ENCODE data around the gene TPP2. TPM values are rescaled to one million over a fixed set of nuclear protein-coding genes. Genes with fewer than 3 reads are reported as not detected.

The TPP2 gene
- total RNA-seq, 1 experiment from 2014 or later, result 68.3 TPM

DNA sequence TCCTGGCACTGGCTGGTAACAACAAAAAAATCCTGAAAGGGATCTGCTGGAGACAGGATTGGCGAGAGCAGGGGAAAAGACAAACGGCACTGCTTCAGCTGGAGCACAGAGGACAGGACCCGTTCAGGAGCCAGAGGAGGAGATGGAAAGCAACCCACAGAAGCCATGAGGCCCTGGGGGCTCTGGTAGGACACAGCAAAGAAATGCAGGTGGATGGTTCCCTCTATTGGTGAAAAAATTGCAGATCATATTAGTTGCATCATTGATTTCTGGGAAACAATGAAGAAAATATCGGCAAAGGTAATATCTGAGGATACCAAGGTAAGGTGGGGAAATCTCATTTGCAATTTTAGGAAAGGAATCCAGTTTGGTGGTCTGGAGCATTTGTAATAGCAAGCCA, 25.7 kb upstream of the TPP2 start:
- DNase-seq (ENCODE audit: low spot score) (peak; percentile 18), ATAC-seq (peak; percentile 89)
- no peaks in the 10 kb centered on the region for H3K36me3 Mint-ChIP-seq
- H3K27me3 Mint-ChIP-seq (ENCODE audit: low read depth), result no peaks in the 10 kb centered on the region
- CTCF ChIA-PET, result interaction anchor here (0.8 to 1.9 kb wide), 4 partner anchors 15 to 430 kb away, joined by 3 to 8 read pairs (median 4); no protein-coding TSS in a partner anchor
- H3K27ac Mint-ChIP-seq, result no peak overlapping the region
- no peak overlapping the region for H3K4me3 Mint-ChIP-seq
- H3K4me1 Mint-ChIP-seq, result peaks cover 6% of the 10 kb centered on the region; the same call in 1 of the 2 replicates
- POLR2A ChIA-PET, result no interaction called here
- no peaks in the 10 kb centered on the region for H3K9me3 Mint-ChIP-seq
- TF ChIP-seq ZNF671 (CRISPR knock-in tag; IDR thresholded peaks at IDR 0.05) (no peak), NFATC4 (CRISPR knock-in tag; IDR thresholded peaks at IDR 0.05) (no peak)
- TF ChIP-seq, protein P1, sequence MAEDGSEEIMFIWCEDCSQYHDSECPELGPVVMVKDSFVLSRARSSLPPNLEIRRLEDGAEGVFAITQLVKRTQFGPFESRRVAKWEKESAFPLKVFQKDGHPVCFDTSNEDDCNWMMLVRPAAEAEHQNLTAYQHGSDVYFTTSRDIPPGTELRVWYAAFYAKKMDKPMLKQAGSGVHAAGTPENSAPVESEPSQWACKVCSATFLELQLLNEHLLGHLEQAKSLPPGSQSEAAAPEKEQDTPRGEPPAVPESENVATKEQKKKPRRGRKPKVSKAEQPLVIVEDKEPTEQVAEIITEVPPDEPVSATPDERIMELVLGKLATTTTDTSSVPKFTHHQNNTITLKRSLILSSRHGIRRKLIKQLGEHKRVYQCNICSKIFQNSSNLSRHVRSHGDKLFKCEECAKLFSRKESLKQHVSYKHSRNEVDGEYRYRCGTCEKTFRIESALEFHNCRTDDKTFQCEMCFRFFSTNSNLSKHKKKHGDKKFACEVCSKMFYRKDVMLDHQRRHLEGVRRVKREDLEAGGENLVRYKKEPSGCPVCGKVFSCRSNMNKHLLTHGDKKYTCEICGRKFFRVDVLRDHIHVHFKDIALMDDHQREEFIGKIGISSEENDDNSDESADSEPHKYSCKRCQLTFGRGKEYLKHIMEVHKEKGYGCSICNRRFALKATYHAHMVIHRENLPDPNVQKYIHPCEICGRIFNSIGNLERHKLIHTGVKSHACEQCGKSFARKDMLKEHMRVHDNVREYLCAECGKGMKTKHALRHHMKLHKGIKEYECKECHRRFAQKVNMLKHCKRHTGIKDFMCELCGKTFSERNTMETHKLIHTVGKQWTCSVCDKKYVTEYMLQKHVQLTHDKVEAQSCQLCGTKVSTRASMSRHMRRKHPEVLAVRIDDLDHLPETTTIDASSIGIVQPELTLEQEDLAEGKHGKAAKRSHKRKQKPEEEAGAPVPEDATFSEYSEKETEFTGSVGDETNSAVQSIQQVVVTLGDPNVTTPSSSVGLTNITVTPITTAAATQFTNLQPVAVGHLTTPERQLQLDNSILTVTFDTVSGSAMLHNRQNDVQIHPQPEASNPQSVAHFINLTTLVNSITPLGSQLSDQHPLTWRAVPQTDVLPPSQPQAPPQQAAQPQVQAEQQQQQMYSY (CRISPR knock-in tag; IDR thresholded peaks at IDR 0.05), result no peak
- TF ChIP-seq, protein P2, sequence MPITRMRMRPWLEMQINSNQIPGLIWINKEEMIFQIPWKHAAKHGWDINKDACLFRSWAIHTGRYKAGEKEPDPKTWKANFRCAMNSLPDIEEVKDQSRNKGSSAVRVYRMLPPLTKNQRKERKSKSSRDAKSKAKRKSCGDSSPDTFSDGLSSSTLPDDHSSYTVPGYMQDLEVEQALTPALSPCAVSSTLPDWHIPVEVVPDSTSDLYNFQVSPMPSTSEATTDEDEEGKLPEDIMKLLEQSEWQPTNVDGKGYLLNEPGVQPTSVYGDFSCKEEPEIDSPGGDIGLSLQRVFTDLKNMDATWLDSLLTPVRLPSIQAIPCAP (CRISPR knock-in tag; IDR thresholded peaks at IDR 0.05), result no peak

DNA sequence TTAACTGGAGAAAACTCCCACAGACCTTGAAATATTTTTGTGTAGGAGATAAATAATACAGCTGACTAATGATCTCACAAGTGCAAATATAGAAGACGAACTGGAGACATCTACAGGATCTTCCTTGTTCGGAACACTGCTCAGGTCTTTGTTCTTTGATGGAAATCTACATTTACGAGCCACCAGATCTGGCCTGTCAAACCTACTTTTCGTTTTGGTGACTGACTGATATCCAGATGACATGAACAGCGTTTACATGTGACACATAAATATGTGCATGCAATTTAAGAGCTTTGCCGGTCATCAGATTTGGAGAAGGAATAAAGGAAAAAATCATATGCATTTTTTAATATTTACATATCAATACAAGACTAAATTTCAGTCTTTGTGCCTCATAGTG, 24.5 kb upstream of the TPP2 start:
- Mint-ChIP-seq H3K4me3 (no peak overlapping the region), H3K4me1 (0 out of 2 replicates have a peak, but pooled peaks cover 4% of the 10 kb centered on the region), H3K36me3 (no peaks in the 10 kb centered on the region), H3K9me3 (no peaks in the 10 kb centered on the region), H3K27ac (no peak overlapping the region), H3K27me3 (ENCODE audit: low read depth) (no peaks in the 10 kb centered on the region)
- ATAC-seq (no peak), DNase-seq (ENCODE audit: low spot score) (no peak)
- CTCF ChIA-PET, result interaction anchor here (1.1 to 1.4 kb wide), 2 partner anchors 16 to 431 kb away, joined by 3 to 8 read pairs; no protein-coding TSS in a partner anchor
- POLR2A ChIA-PET, result no interaction called here
- TF ChIP-seq NFE2L1 (CRISPR knock-in tag; IDR thresholded peaks at IDR 0.05), result no peak
- TF ChIP-seq, protein P3, sequence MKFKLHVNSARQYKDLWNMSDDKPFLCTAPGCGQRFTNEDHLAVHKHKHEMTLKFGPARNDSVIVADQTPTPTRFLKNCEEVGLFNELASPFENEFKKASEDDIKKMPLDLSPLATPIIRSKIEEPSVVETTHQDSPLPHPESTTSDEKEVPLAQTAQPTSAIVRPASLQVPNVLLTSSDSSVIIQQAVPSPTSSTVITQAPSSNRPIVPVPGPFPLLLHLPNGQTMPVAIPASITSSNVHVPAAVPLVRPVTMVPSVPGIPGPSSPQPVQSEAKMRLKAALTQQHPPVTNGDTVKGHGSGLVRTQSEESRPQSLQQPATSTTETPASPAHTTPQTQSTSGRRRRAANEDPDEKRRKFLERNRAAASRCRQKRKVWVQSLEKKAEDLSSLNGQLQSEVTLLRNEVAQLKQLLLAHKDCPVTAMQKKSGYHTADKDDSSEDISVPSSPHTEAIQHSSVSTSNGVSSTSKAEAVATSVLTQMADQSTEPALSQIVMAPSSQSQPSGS (CRISPR knock-in tag; IDR thresholded peaks at IDR 0.05; ENCODE audit: borderline replicate concordance, low read depth), result no peak
- TF ChIP-seq, protein P2 (CRISPR knock-in tag; IDR thresholded peaks at IDR 0.05), result no peak
- TF ChIP-seq, protein P4, sequence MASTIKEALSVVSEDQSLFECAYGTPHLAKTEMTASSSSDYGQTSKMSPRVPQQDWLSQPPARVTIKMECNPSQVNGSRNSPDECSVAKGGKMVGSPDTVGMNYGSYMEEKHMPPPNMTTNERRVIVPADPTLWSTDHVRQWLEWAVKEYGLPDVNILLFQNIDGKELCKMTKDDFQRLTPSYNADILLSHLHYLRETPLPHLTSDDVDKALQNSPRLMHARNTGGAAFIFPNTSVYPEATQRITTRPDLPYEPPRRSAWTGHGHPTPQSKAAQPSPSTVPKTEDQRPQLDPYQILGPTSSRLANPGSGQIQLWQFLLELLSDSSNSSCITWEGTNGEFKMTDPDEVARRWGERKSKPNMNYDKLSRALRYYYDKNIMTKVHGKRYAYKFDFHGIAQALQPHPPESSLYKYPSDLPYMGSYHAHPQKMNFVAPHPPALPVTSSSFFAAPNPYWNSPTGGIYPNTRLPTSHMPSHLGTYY (CRISPR knock-in tag; IDR thresholded peaks at IDR 0.05), result no peak
- TF ChIP-seq HMGA2 (CRISPR knock-in tag; IDR thresholded peaks at IDR 0.05), result no peak
- TF ChIP-seq, protein P5, sequence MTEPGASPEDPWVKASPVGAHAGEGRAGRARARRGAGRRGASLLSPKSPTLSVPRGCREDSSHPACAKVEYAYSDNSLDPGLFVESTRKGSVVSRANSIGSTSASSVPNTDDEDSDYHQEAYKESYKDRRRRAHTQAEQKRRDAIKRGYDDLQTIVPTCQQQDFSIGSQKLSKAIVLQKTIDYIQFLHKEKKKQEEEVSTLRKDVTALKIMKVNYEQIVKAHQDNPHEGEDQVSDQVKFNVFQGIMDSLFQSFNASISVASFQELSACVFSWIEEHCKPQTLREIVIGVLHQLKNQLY (CRISPR knock-in tag; IDR thresholded peaks at IDR 0.05), result no peak
- TF ChIP-seq ZNF396 (CRISPR knock-in tag; IDR thresholded peaks at IDR 0.05; ENCODE audit: borderline replicate concordance), result no peak
- no peak for TF ChIP-seq ZNF416 (CRISPR knock-in tag; IDR thresholded peaks at IDR 0.05)
- TF ChIP-seq ZBTB21 (CRISPR knock-in tag; IDR thresholded peaks at IDR 0.05; ENCODE audit: borderline replicate concordance), result no peak
- TF ChIP-seq, protein P6, sequence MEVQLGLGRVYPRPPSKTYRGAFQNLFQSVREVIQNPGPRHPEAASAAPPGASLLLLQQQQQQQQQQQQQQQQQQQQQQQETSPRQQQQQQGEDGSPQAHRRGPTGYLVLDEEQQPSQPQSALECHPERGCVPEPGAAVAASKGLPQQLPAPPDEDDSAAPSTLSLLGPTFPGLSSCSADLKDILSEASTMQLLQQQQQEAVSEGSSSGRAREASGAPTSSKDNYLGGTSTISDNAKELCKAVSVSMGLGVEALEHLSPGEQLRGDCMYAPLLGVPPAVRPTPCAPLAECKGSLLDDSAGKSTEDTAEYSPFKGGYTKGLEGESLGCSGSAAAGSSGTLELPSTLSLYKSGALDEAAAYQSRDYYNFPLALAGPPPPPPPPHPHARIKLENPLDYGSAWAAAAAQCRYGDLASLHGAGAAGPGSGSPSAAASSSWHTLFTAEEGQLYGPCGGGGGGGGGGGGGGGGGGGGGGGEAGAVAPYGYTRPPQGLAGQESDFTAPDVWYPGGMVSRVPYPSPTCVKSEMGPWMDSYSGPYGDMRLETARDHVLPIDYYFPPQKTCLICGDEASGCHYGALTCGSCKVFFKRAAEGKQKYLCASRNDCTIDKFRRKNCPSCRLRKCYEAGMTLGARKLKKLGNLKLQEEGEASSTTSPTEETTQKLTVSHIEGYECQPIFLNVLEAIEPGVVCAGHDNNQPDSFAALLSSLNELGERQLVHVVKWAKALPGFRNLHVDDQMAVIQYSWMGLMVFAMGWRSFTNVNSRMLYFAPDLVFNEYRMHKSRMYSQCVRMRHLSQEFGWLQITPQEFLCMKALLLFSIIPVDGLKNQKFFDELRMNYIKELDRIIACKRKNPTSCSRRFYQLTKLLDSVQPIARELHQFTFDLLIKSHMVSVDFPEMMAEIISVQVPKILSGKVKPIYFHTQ (CRISPR knock-in tag; IDR thresholded peaks at IDR 0.05), result no peak
- no peak for TF ChIP-seq SOX15 (CRISPR knock-in tag; IDR thresholded peaks at IDR 0.05)
- TF ChIP-seq, protein P7, sequence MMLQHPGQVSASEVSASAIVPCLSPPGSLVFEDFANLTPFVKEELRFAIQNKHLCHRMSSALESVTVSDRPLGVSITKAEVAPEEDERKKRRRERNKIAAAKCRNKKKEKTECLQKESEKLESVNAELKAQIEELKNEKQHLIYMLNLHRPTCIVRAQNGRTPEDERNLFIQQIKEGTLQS (CRISPR knock-in tag; conservative IDR thresholded peaks at IDR 0.05), result no peak
- TF ChIP-seq, protein P8, sequence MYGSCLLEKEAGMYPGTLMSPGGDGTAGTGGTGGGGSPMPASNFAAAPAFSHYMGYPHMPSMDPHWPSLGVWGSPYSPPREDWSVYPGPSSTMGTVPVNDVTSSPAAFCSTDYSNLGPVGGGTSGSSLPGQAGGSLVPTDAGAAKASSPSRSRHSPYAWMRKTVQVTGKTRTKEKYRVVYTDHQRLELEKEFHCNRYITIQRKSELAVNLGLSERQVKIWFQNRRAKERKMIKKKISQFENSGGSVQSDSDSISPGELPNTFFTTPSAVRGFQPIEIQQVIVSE (CRISPR knock-in tag; IDR thresholded peaks at IDR 0.05; ENCODE audit: borderline replicate concordance), result no peak
- TF ChIP-seq, protein P9, sequence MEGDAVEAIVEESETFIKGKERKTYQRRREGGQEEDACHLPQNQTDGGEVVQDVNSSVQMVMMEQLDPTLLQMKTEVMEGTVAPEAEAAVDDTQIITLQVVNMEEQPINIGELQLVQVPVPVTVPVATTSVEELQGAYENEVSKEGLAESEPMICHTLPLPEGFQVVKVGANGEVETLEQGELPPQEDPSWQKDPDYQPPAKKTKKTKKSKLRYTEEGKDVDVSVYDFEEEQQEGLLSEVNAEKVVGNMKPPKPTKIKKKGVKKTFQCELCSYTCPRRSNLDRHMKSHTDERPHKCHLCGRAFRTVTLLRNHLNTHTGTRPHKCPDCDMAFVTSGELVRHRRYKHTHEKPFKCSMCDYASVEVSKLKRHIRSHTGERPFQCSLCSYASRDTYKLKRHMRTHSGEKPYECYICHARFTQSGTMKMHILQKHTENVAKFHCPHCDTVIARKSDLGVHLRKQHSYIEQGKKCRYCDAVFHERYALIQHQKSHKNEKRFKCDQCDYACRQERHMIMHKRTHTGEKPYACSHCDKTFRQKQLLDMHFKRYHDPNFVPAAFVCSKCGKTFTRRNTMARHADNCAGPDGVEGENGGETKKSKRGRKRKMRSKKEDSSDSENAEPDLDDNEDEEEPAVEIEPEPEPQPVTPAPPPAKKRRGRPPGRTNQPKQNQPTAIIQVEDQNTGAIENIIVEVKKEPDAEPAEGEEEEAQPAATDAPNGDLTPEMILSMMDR (IDR thresholded peaks at IDR 0.05), result no peak
- TF ChIP-seq ZNF232 (CRISPR knock-in tag; IDR thresholded peaks at IDR 0.05), result no peak
- TF ChIP-seq ELF4 (CRISPR knock-in tag; IDR thresholded peaks at IDR 0.05; ENCODE audit: low read depth), result no peak
